Activated CD4-positive, alpha-beta T cell treated with anti-CD3 and anti-CD28 coated beads for 48 hours (primary cell): ENCODE data around the gene AGER.
"Not testable (repeated sequence)": the region's sequence is repeated elsewhere in the genome, so short reads cannot be mapped to it uniquely, and the experiment has no call there.

Experiments
- DNase-seq: peaks from one replicate; pipeline ENCODE4 v3.0.0-alpha.2; 2020

AGER gene

GRCh38 chr6:32146687-32147086 lies 37.4 kb downstream of the AGER start:
- DNase-seq = no peak

- no peak for DNase-seq
Measured at GRCh38 chr6:32146287-32146686, 37.8 kb downstream of the AGER start.

GRCh38 chr6:32144238-32144637 lies 39.8 kb downstream of the AGER start:
- DNase-seq = not testable (repeated sequence)

- DNase-seq = no peak
Measured at GRCh38 chr6:32140420-32141046, 43.5 kb downstream of the AGER start.

GRCh38 chr6:32139590-32139989 lies 44.5 kb downstream of the AGER start:
- no peak for DNase-seq

- DNase-seq = no peak
Measured at GRCh38 chr6:32137454-32137853, 46.6 kb downstream of the AGER start.

GRCh38 chr6:32133786-32134185 lies 50.3 kb downstream of the AGER start:
- DNase-seq = no peak

- DNase-seq = no peak
Measured at GRCh38 chr6:32132110-32132509, 51.9 kb downstream of the AGER start.

GRCh38 chr6:32131439-32131948 lies 52.6 kb downstream of the AGER start:
- DNase-seq = no peak
